HepG2 (cell line): ENCODE results near the gene CTSW. TPM values are rescaled to one million over a fixed set of nuclear protein-coding genes. Genes with fewer than 3 reads are reported as not detected.
A peak's percentile ranks its signal among the peaks of the same experiment; 100 is the strongest.

Experiments
- ARID5B ChIP-seq: IDR thresholded peaks from 2 replicates; pipeline ENCODE4 v1.4.0; 2020; ENCODE audit warnings: mild to moderate bottlenecking, missing genetic modification reagents
- BCL6 ChIP-seq: IDR thresholded peaks from 2 replicates; pipeline ENCODE4 v1.6.1; 2016; ENCODE audit warnings: missing genetic modification reagents, missing compliant biosample characterization
- BCLAF1 ChIP-seq: fragments of 450-650 bp; IDR thresholded peaks from 2 replicates; pipeline ENCODE4 v1.6.1; 2017; ENCODE audit warnings: mild to moderate bottlenecking
- HDAC2 ChIP-seq: sonication (generic); formaldehyde crosslinking; IDR thresholded peaks from 2 replicates; pipeline ENCODE4 v1.4.0; 2020; ENCODE audit warnings: missing genetic modification reagents
- MTF2 ChIP-seq: sonication (generic); formaldehyde crosslinking; IDR thresholded peaks from 2 replicates; pipeline ENCODE4 v1.5.0; 2020; ENCODE audit warnings: missing genetic modification reagents, borderline replicate concordance
- PHF5A ChIP-seq: IDR thresholded peaks from one replicate; pipeline ENCODE4 v1.6.1; 2018; ENCODE audit warnings: low read depth, missing genetic modification reagents; ENCODE audit not compliant: unreplicated experiment
- REST ChIP-seq, 2 experiments: IDR thresholded peaks; 2 replicates each; pipeline ENCODE4 v1.6.1; 2011 to 2012; ENCODE audit warnings: low read length in 2 of 2, borderline replicate concordance in 1 of 2, low read depth in 1 of 2, mild to moderate bottlenecking in 1 of 2, moderate library complexity in 1 of 2
- SP1 ChIP-seq, 2 experiments: fragments of 450-650 bp in 1 of 2; sonication (generic) in 1 of 2; formaldehyde crosslinking in 1 of 2; IDR thresholded peaks; 2 replicates each; pipeline versions ENCODE4 v1.4.0 to v1.6.1; 2016 to 2020; ENCODE audit warnings: missing genetic modification reagents in 1 of 2
- TP53 ChIP-seq: sonication (generic); formaldehyde crosslinking; conservative IDR thresholded peaks from 2 replicates; pipeline ENCODE4 v1.4.0; 2020; ENCODE audit warnings: missing genetic modification reagents
- ZNF292 ChIP-seq: sonication (generic); formaldehyde crosslinking; IDR thresholded peaks from 2 replicates; pipeline ENCODE4 v1.8.1; 2022; ENCODE audit warnings: mild to moderate bottlenecking, low read depth, missing genetic modification reagents, borderline replicate concordance
- ZNF609 ChIP-seq: sonication (generic); formaldehyde crosslinking; IDR thresholded peaks from 2 replicates; pipeline ENCODE4 v1.4.0; 2020; ENCODE audit warnings: mild to moderate bottlenecking, missing genetic modification reagents, borderline replicate concordance
- polyA plus RNA-seq, 8 experiments: library from polyadenylated mRNA; depleted of rRNA in 3 of 8; stranded (reverse) in 7 of 8; unstranded in 1 of 8; fragments of >200 nt; fragmentation: Illumina TruSeq in 4 of 8; extraction: Trizol in 4 of 8; gene quantifications; 2 replicates each; pipeline versions ENCODE4 v1.2.1 to v1.2.3, GENCODE V29; 2011 to 2016; ENCODE audit warnings: low read depth in 4 of 8, missing spikeins in 1 of 8, mixed read lengths in 1 of 8; ENCODE audit not compliant: insufficient read depth in 1 of 8
- total RNA-seq, 5 experiments: library from RNA; depleted of rRNA; stranded (reverse); fragments of >200 nt; fragmentation: Illumina TruSeq; extraction: Trizol; gene quantifications; 2 replicates each; pipeline ENCODE4 v1.2.3, GENCODE V29; 2016; ENCODE audit warnings: low read depth in 1 of 5

Gene CTSW
- total and polyA plus RNA-seq, 2 of the 13 experiments (the other 11 are each of a cell fraction or from before 2014, with no cell fraction given), result 0.09 TPM; not detected in 1

- TF ChIP-seq REST (IDR thresholded peaks at IDR 0.05; ENCODE audit: borderline replicate concordance in 1 of 2, low read depth in 1 of 2, low read length in 2 of 2), result no peak
- no peak for TF ChIP-seq BCLAF1
- peak; percentile 46; the same call in 1 of the 2 replicates for TF ChIP-seq ARID5B
- TF ChIP-seq HDAC2 (CRISPR knock-in tag), result peak; percentile 58; the same call in 1 of the 2 replicates
- peak; percentile 48; the same call in 1 of the 2 replicates for TF ChIP-seq ZNF609 (CRISPR knock-in tag)
- TF ChIP-seq TP53 (CRISPR knock-in tag), result 0 out of 2 replicates have a peak, but pooled peaks have one; percentile 53
- peak; percentile 78 for TF ChIP-seq BCL6 (CRISPR knock-in tag)
- TF ChIP-seq PHF5A (CRISPR knock-in tag), result peak; percentile 92
- TF ChIP-seq SP1 (IDR thresholded peaks at IDR 0.05), result no peak
- TF ChIP-seq SP1 (CRISPR knock-in tag; IDR thresholded peaks at IDR 0.05), result peak; percentile 99
- no peak for TF ChIP-seq MTF2 (CRISPR knock-in tag)
- no peak for TF ChIP-seq ZNF292 (CRISPR knock-in tag)
These were observed 39.5 kb downstream of the CTSW start, which contains the start of gene DRAP1 (continued) for GRCh38 chr11:65919141-65919572.
